Measurements from ENCODE around the gene STAMBPL1.

STAMBPL1 gene

DNA sequence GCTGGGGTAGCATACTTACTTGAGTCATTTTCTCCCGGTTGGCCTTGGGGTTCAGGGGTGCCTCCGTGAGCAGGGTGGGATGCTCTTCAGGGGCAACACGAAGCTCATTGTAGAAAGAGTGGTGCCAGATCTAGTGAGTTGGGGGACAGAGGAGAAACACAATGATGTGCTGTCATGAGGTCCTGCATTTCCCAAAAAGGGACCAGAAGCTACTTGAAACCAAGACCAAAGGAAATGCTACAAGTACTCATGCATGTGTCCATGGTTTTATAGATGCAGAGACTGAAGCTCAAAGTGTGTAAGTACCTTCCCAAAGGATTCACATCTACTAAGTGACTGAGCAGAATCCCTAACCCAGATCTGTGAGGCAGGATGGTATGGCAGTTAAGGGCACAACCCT lies 63.7 kb downstream of the STAMBPL1 start:
- Histone ChIP-seq H3F3A (ENCODE audit: low read depth) (no peaks in the 10 kb centered on the region), H3K9me2 (replicated peaks; ENCODE audit: low read depth, low read length) (no peaks in the 10 kb centered on the region), H3K36me3 (ENCODE audit: insufficient read depth, low read length) (no peaks in the 10 kb centered on the region), H3K9ac (ENCODE audit: low read depth, low read length, poor library complexity, severe bottlenecking) (no peak overlapping the region), H3K27me3 (ENCODE audit: insufficient read depth, low read length, poor library complexity, severe bottlenecking) (no peaks in the 10 kb centered on the region), H4K20me1 (ENCODE audit: insufficient read depth, low read length, poor library complexity, severe bottlenecking) (no peaks in the 10 kb centered on the region), H3K4me3 (ENCODE audit: low read length, poor library complexity, severe bottlenecking) (no peak overlapping the region), H3K4me2 (ENCODE audit: low read depth, low read length, poor library complexity, severe bottlenecking) (no peak overlapping the region), H3K9me3 (ENCODE audit: insufficient read depth, low read depth, low read length) (no peaks in the 10 kb centered on the region), H3K79me2 (ENCODE audit: insufficient read depth, low read length) (no peaks in the 10 kb centered on the region), H3K4me1 (ENCODE audit: insufficient read depth, low read length, poor library complexity, severe bottlenecking) (no peaks in the 10 kb centered on the region), H2AFZ (ENCODE audit: low read length) (no peak overlapping the region)
- no peak for TF ChIP-seq EZH2phosphoT487 (IDR thresholded peaks at IDR 0.05; ENCODE audit: borderline replicate concordance)
- TF ChIP-seq, protein P1, sequence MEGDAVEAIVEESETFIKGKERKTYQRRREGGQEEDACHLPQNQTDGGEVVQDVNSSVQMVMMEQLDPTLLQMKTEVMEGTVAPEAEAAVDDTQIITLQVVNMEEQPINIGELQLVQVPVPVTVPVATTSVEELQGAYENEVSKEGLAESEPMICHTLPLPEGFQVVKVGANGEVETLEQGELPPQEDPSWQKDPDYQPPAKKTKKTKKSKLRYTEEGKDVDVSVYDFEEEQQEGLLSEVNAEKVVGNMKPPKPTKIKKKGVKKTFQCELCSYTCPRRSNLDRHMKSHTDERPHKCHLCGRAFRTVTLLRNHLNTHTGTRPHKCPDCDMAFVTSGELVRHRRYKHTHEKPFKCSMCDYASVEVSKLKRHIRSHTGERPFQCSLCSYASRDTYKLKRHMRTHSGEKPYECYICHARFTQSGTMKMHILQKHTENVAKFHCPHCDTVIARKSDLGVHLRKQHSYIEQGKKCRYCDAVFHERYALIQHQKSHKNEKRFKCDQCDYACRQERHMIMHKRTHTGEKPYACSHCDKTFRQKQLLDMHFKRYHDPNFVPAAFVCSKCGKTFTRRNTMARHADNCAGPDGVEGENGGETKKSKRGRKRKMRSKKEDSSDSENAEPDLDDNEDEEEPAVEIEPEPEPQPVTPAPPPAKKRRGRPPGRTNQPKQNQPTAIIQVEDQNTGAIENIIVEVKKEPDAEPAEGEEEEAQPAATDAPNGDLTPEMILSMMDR (conservative IDR thresholded peaks at IDR 0.05; ENCODE audit: low read length), result no peak

DNA sequence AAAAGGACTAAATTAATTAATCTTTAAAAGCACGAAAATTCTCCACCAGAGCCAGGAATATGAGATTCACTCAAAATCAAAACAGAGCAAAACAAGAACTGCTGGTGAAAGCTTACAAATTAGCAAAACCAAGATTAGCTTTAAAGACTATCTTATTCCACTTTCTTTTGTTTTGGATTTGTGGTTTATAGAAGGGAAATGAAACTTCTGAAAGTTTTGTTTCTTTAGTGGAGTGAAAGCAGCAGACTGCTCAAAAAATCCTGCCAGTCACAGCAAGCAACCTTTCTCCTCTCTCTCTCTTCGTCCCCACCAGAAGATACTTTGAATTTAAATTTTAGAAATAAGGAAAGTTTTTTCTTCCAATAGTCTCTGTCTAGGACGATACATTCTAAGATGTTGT lies 64.8 kb downstream of the STAMBPL1 start:
- H3K79me2 ChIP-seq (ENCODE audit: insufficient read depth, low read length), result no peaks in the 10 kb centered on the region
- H3K4me1 ChIP-seq (ENCODE audit: insufficient read depth, low read length, poor library complexity, severe bottlenecking), result peaks cover 2% of the 10 kb centered on the region
- no peaks in the 10 kb centered on the region for H3K27me3 ChIP-seq (ENCODE audit: insufficient read depth, low read length, poor library complexity, severe bottlenecking)
- H3K4me3 ChIP-seq (ENCODE audit: low read length, poor library complexity, severe bottlenecking), result no peak overlapping the region
- H3K4me2 ChIP-seq (ENCODE audit: low read depth, low read length, poor library complexity, severe bottlenecking), result no peak overlapping the region
- H4K20me1 ChIP-seq (ENCODE audit: insufficient read depth, low read length, poor library complexity, severe bottlenecking), result no peaks in the 10 kb centered on the region
- no peaks in the 10 kb centered on the region for H3K36me3 ChIP-seq (ENCODE audit: insufficient read depth, low read length)
- H3K9ac ChIP-seq (ENCODE audit: low read depth, low read length, poor library complexity, severe bottlenecking), result no peak overlapping the region
- no peak for TF ChIP-seq EZH2phosphoT487 (IDR thresholded peaks at IDR 0.05; ENCODE audit: borderline replicate concordance)
- TF ChIP-seq, protein P1 (conservative IDR thresholded peaks at IDR 0.05; ENCODE audit: low read length), result no peak
- no peaks in the 10 kb centered on the region for H3F3A ChIP-seq (ENCODE audit: low read depth)
- H3K9me2 ChIP-seq (replicated peaks; ENCODE audit: low read depth, low read length), result no peaks in the 10 kb centered on the region
- H3K9me3 ChIP-seq (ENCODE audit: insufficient read depth, low read depth, low read length), result no peaks in the 10 kb centered on the region
- H2AFZ ChIP-seq (ENCODE audit: low read length), result no peak overlapping the region

DNA sequence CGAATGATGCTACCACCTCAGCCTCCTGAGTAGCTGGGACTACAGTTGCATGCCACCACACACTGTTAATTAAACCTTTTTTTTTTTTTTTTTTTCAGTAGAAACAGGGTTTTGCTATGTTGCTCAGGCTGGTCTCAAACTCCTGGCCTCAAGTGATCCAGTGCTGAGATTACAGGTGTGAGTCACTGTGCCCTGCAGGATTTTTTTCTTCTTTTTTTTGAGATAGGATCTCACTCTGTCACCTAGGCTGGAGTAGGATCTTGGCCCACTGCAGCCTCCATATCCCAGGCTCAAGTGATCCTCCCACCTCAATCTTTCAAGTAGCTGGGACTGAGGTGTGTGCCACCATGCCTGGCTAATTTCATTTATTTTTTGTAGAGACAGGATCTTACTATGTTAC lies 66.2 kb downstream of the STAMBPL1 start:
- TF ChIP-seq, protein P1 (conservative IDR thresholded peaks at IDR 0.05; ENCODE audit: low read length), result no peak
- TF ChIP-seq EZH2phosphoT487 (IDR thresholded peaks at IDR 0.05; ENCODE audit: borderline replicate concordance), result no peak

More for the DNA sequence above, 66.2 kb downstream of the STAMBPL1 start:
- Histone ChIP-seq H3K4me2 (ENCODE audit: low read depth, low read length, poor library complexity, severe bottlenecking) (no peak overlapping the region), H3K9ac (ENCODE audit: low read depth, low read length, poor library complexity, severe bottlenecking) (no peak overlapping the region), H4K20me1 (ENCODE audit: insufficient read depth, low read length, poor library complexity, severe bottlenecking) (no peaks in the 10 kb centered on the region), H3K27me3 (ENCODE audit: insufficient read depth, low read length, poor library complexity, severe bottlenecking) (no peaks in the 10 kb centered on the region), H3K9me2 (replicated peaks; ENCODE audit: low read depth, low read length) (no peaks in the 10 kb centered on the region), H3K9me3 (ENCODE audit: insufficient read depth, low read depth, low read length) (no peaks in the 10 kb centered on the region), H3F3A (ENCODE audit: low read depth) (no peaks in the 10 kb centered on the region), H3K79me2 (ENCODE audit: insufficient read depth, low read length) (no peaks in the 10 kb centered on the region), H3K36me3 (ENCODE audit: insufficient read depth, low read length) (no peaks in the 10 kb centered on the region), H3K4me3 (ENCODE audit: low read length, poor library complexity, severe bottlenecking) (no peak overlapping the region), H2AFZ (ENCODE audit: low read length) (no peak overlapping the region), H3K4me1 (ENCODE audit: insufficient read depth, low read length, poor library complexity, severe bottlenecking) (peaks cover 16% of the 10 kb centered on the region)
